ENCODE data around the gene PIGS. TPM values are rescaled to one million over a fixed set of nuclear protein-coding genes. Genes with fewer than 3 reads are reported as not detected.

PIGS gene
- total RNA-seq, 1 experiment from 2014 or later: 64.2 TPM

DNA sequence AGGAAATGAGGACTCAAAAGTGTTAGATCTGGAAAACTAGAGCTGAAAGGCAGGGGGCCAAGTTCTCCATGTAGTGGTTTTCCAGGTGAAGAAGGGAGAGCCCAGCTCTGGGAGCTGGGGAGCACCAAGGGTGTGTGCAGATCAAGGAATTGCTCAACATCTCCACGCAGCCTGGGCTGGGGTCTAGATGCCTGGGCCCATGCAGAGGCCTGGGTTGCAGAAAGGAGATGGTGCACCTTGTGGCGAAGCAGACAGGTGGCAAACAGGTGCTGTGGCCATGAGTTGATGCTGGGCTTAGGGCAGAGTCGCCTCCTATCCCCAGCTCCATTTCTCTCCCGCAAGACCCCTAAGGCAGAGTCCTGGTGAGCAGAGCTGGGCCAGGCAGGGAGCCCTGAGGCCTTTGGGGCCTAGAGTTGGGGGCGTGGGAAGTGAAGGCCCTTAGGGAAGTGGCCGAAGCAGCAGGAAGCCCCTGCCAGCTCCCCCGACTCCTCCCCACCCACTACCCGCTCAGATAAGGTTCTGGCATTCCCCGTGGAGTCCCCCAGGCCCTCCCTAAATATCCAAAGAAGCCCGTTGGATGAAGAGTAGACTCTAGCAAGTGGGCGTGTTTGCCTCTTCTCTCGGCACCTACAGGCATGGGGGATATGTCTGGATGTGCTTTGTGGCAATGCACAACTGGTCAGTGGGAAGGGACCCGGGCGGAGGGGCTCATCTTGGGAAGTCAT is 64.4 kb downstream of the PIGS start:
- no peak overlapping the region for H3K4me3 ChIP-seq
- H3K9me3 ChIP-seq (ENCODE audit: insufficient read depth, low read depth): no peaks in the 10 kb centered on the region
- no peaks in the 10 kb centered on the region for H3K79me2 ChIP-seq (ENCODE audit: low read depth)
- H3K36me3 ChIP-seq (ENCODE audit: low read depth): no peaks in the 10 kb centered on the region
- DNase-seq: no peak
- peaks cover 70% of the 10 kb centered on the region for H3K27me3 ChIP-seq (ENCODE audit: insufficient read depth, low read depth)
- H3K4me2 ChIP-seq: no peak overlapping the region
- intact Hi-C loops (cut with micrococcal nuclease; ENCODE audit: unreplicated experiment): no loop called here
- H3F3A ChIP-seq (ENCODE audit: insufficient read depth, low read depth): no peaks in the 10 kb centered on the region
- no peaks in the 10 kb centered on the region for H3K4me1 ChIP-seq (replicated peaks; ENCODE audit: insufficient read depth)
- ChIA-PET CTCF (no interaction called here), POLR2A (ENCODE audit: unreplicated experiment) (interaction anchor here (0.7 kb wide), 1 partner anchor 308 kb away, joined by 4 read pairs; no protein-coding TSS in a partner anchor)
- no peaks in the 10 kb centered on the region for H4K20me1 ChIP-seq (ENCODE audit: insufficient read depth)
- no peak overlapping the region for H2AFZ ChIP-seq
- no peaks in the 10 kb centered on the region for H3K9me2 ChIP-seq (ENCODE audit: insufficient read depth)
- BruUV-seq (replicated peaks): no TSS peak
- no peak overlapping the region for H3K27ac ChIP-seq
- TF ChIP-seq, protein P1, sequence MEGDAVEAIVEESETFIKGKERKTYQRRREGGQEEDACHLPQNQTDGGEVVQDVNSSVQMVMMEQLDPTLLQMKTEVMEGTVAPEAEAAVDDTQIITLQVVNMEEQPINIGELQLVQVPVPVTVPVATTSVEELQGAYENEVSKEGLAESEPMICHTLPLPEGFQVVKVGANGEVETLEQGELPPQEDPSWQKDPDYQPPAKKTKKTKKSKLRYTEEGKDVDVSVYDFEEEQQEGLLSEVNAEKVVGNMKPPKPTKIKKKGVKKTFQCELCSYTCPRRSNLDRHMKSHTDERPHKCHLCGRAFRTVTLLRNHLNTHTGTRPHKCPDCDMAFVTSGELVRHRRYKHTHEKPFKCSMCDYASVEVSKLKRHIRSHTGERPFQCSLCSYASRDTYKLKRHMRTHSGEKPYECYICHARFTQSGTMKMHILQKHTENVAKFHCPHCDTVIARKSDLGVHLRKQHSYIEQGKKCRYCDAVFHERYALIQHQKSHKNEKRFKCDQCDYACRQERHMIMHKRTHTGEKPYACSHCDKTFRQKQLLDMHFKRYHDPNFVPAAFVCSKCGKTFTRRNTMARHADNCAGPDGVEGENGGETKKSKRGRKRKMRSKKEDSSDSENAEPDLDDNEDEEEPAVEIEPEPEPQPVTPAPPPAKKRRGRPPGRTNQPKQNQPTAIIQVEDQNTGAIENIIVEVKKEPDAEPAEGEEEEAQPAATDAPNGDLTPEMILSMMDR (conservative IDR thresholded peaks at IDR 0.05): no peak
- TF ChIP-seq EZH2 (IDR thresholded peaks at IDR 0.05; ENCODE audit: low read depth): no peak

DNA sequence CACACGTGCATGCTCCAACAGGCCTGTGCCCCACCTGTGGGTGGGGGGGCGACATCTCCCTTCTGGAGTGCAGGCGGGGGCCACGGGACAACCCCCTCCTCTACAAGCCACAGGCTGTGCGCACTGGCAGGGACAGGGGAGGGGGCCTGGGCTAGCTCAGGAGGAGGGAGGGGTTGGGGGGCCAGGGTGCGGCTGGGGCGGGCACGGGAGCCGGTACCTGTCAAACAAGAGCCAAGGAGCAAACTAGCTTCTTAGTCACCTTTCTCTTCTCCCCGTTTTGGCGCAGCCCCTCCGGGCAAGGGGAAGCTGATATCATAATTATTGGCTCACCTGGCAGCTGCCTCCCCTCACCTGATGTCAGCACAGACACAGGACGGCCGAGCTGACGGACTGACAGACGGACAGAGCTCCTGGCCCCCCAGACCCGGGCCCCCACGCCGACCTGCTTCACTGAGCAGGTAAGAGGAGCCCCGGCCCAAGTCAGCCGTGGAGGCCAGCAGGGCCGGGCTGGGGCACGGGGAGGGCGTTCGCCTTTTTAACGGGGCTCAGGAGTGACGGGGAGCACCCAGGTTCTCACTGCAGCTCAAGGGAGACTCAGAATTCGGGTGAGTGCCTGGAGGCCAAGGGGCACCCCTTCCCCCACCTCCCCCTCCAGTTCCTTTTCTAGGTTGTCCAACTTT is 65.2 kb downstream of the PIGS start, which contains the start of gene FOXN1:
FOXN1 (plus strand) TSS at position 363 of the 680 bp plus-strand sequence. CDS start 17,622 bp downstream, outside the sequence.
- intact Hi-C loops (cut with micrococcal nuclease; ENCODE audit: unreplicated experiment): no loop called here
- H3K9me2 ChIP-seq (ENCODE audit: insufficient read depth): no peaks in the 10 kb centered on the region
- H3K27ac ChIP-seq: no peak within 1 kb of the TSS
- H3F3A ChIP-seq (ENCODE audit: insufficient read depth, low read depth): 0 out of 2 replicates have a peak, but pooled peaks cover 2% of the 10 kb centered on the region
- TF ChIP-seq, protein P1 (conservative IDR thresholded peaks at IDR 0.05): no peak
- no peak for TF ChIP-seq EZH2 (IDR thresholded peaks at IDR 0.05; ENCODE audit: low read depth)
- no peak within 1 kb of the TSS for H3K4me2 ChIP-seq
- POLR2A ChIA-PET (ENCODE audit: unreplicated experiment): interaction anchor here (0.7 kb wide), 2 partner anchors 34 to 307 kb away, joined by 3 to 4 read pairs; no protein-coding TSS in a partner anchor
- H4K20me1 ChIP-seq (ENCODE audit: insufficient read depth): no peaks in the 10 kb centered on the region
- H3K4me3 ChIP-seq: no peak within 1 kb of the TSS
- CTCF ChIA-PET: no interaction called here
- no peaks in the 10 kb centered on the region for H3K4me1 ChIP-seq (replicated peaks; ENCODE audit: insufficient read depth)
- H3K9me3 ChIP-seq (ENCODE audit: insufficient read depth, low read depth): no peaks in the 10 kb centered on the region
- no peak within 1 kb of the TSS for H2AFZ ChIP-seq
- peaks cover 62% of the 10 kb centered on the region for H3K27me3 ChIP-seq (ENCODE audit: insufficient read depth, low read depth)
- H3K79me2 ChIP-seq (ENCODE audit: low read depth): no peaks in the 10 kb centered on the region
- no peak for DNase-seq
- no TSS peak for BruUV-seq (replicated peaks)
- no peaks in the 10 kb centered on the region for H3K36me3 ChIP-seq (ENCODE audit: low read depth)

DNA sequence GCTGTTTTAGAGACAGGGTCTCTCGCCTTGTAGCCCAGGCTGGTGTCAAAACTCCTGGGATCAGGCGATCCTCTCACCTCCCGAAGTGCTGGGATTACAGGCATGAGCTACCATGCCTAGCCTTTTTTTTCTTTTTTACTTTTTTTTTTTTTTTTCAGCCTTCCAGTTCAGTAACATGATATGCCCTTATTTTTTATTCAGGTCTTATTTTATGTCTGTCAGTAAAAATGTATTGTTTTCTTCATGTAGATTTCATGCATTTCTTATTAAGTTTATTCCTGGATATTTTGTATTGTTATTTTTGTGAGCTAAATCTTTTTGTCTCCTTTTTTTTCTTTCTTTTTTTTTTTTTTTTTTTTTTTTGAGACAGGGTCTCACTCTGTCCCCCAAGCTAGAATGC is 67.9 kb downstream of the PIGS start:
- Histone ChIP-seq H3K27ac (no peak overlapping the region), H3K79me2 (ENCODE audit: low read depth) (no peaks in the 10 kb centered on the region), H3K27me3 (ENCODE audit: insufficient read depth, low read depth) (peaks cover 40% of the 10 kb centered on the region), H2AFZ (no peak overlapping the region), H3K4me2 (no peak overlapping the region), H3K9me3 (ENCODE audit: insufficient read depth, low read depth) (no peaks in the 10 kb centered on the region), H3K4me1 (replicated peaks; ENCODE audit: insufficient read depth) (0 out of 2 replicates have a peak, but pooled peaks cover under 1% of the 10 kb centered on the region), H3F3A (ENCODE audit: insufficient read depth, low read depth) (0 out of 2 replicates have a peak, but pooled peaks cover 2% of the 10 kb centered on the region), H4K20me1 (ENCODE audit: insufficient read depth) (no peaks in the 10 kb centered on the region), H3K4me3 (no peak overlapping the region), H3K9me2 (ENCODE audit: insufficient read depth) (no peaks in the 10 kb centered on the region), H3K36me3 (ENCODE audit: low read depth) (no peaks in the 10 kb centered on the region)
- TF ChIP-seq EZH2 (IDR thresholded peaks at IDR 0.05; ENCODE audit: low read depth): no peak
- TF ChIP-seq, protein P1 (conservative IDR thresholded peaks at IDR 0.05): no peak
- intact Hi-C loops (cut with micrococcal nuclease; ENCODE audit: unreplicated experiment): no loop called here
- POLR2A ChIA-PET (ENCODE audit: unreplicated experiment): no interaction called here
- CTCF ChIA-PET: no interaction called here
- no peak for DNase-seq
- no TSS peak for BruUV-seq (replicated peaks)

Other genes with a start within 250 kb of the PIGS start
- gene IFT20, start 236.1 kb downstream of the PIGS start, total RNA-seq (2021): 35.3 and 42.3 TPM in 2 replicates
- 46.8 and 48.8 TPM in 2 replicates for gene TNFAIP1, start 235.8 kb downstream of the PIGS start, total RNA-seq (2021)
- 84.5 and 98.2 TPM in 2 replicates for gene POLDIP2, start 214.0 kb downstream of the PIGS start, total RNA-seq (2021)
- not detected in 2 replicates for gene SEBOX, start 206.3 kb downstream of the PIGS start, total RNA-seq (2021)
- not detected in 2 replicates for gene VTN, start 201.2 kb downstream of the PIGS start, total RNA-seq (2021)
- gene SARM1, start 199.8 kb downstream of the PIGS start, total RNA-seq (2021): 7.3 and 8.6 TPM in 2 replicates
- gene SLC46A1, start 165.3 kb downstream of the PIGS start, total RNA-seq (2021): 12.6 and 14.9 TPM in 2 replicates
- not detected in 2 replicates for gene SLC13A2, start 97.9 kb downstream of the PIGS start, total RNA-seq (2021)
- not detected in 2 replicates for gene FOXN1, start 65.2 kb downstream of the PIGS start, total RNA-seq (2021)
- 39.7 and 48.8 TPM in 2 replicates for gene UNC119, start 18.9 kb downstream of the PIGS start, total RNA-seq (2021)
- gene ALDOC, start 5.4 kb upstream of the PIGS start, total RNA-seq (2021): 17.4 and 21.6 TPM in 2 replicates
- 101 and 109 TPM in 2 replicates for gene SPAG5, start 27.5 kb upstream of the PIGS start, total RNA-seq (2021)
- gene RSKR, start 42.7 kb upstream of the PIGS start, total RNA-seq (2021): 21.7 and 25.8 TPM in 2 replicates
- gene BLTP2, start 73.6 kb upstream of the PIGS start, total RNA-seq (2021): 161 and 204 TPM in 2 replicates
- 38.9 and 43.7 TPM in 2 replicates for gene SDF2, start 90.4 kb upstream of the PIGS start, total RNA-seq (2021)
- 46.7 and 63.3 TPM in 2 replicates for gene SUPT6H, start 90.7 kb upstream of the PIGS start, total RNA-seq (2021)
- gene PROCA1, start 140.4 kb upstream of the PIGS start, total RNA-seq (2021): 14.2 and 15.8 TPM in 2 replicates
- 161 and 174 TPM in 2 replicates for gene RAB34, start 146.3 kb upstream of the PIGS start, total RNA-seq (2021)
- 1,474 and 1,510 TPM in 2 replicates for gene RPL23A, start 148.5 kb upstream of the PIGS start, total RNA-seq (2021)
- 14.7 and 19.4 TPM in 2 replicates for gene TLCD1, start 154.7 kb upstream of the PIGS start, total RNA-seq (2021)
- 11.5 and 12.1 TPM in 2 replicates for gene NEK8, start 157.3 kb upstream of the PIGS start, total RNA-seq (2021)
- gene TRAF4, start 172.5 kb upstream of the PIGS start, total RNA-seq (2021): 159 and 169 TPM in 2 replicates

All from PC-9 (cell line).